GM18907 (cell line): ENCODE data around the gene ZNF182.
"Not testable (repeated sequence)": the region's sequence is repeated elsewhere in the genome, so short reads cannot be mapped to it uniquely, and the experiment has no call there.

Experiments used
- ATAC-seq: cut with Tn5 transposase; IDR thresholded peaks from one replicate; pipeline ENCODE4 v1.9.1; 2021; ENCODE audit warnings: mild to moderate bottlenecking, moderate library complexity; ENCODE audit not compliant: unreplicated experiment

The ZNF182 gene

GRCh38 chrX:48003758-48004457, at the start of gene ZNF182:
TSS of gene ZNF182 (minus strand) at chrX:48003989. CDS start at chrX:48002609, 1,380 bp downstream.
- peak; percentile 90 for ATAC-seq

DNA sequence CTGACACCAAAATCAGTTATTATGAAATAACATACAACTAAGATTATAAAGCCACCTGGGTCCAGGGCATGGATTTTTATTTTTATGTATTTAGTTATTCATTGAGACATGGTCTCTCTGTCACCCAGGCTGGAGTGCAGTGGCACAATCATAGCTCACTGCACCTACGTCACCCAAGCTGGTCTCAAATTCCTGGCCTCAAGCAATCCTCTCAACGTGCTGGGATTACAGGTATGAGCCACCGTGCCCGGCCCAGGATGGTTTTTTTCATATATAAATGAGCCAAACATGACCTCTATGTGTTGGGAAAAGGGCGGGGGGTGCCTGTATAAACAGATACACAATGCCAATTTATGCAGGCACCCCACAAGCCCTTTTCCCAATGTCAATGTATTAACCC, 43.1 kb upstream of the ZNF182 start:
- no peak for ATAC-seq

- no peak for ATAC-seq
Measured at GRCh38 chrX:48045410-48046311, 41.9 kb upstream of the ZNF182 start.

GRCh38 chrX:48043056-48043455, 39.3 kb upstream of the ZNF182 start:
- ATAC-seq = no peak

DNA sequence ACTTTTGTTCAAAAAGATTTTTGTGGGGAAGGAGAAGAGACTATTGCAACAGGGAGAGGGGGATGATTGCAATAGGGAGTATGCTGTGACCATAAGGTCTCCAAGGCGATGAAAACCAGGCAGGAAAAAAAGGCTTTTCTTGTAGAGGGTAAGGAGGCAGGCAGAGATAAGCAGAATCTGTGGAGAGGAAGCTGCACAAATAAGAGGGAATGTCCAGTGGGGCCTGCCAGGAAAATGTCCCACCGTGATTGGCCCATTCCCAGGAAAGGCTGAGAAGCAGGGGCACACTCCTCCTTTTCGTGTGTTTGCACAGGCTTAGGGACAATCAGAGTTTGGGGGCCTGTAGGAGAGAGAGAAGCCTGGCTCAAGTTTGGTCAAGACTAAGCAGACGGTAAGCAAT, 32.1 kb upstream of the ZNF182 start:
- ATAC-seq = no peak

GRCh38 chrX:48030641-48031173, 26.9 kb upstream of the ZNF182 start:
- ATAC-seq = not testable (repeated sequence)

DNA sequence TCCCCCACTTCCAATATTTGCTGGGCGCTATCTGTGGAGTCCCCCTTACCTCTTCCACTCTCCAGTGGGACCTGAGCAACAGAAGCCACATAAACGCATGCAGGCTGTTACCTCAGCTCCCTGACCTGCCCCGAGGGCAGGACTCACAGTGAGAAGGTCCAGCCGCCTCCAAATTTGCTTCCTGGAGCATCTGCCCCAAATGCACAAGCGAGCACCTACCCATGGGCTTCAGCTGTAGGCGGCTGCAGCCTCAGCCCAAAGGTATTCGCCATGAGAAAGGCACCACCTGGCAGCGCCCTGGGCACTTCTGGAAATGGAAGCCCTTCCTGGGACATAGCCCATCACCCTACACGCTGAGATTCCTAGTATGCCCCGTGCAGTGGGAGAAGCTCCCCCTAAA, 26.4 kb upstream of the ZNF182 start:
- ATAC-seq = no peak

DNA sequence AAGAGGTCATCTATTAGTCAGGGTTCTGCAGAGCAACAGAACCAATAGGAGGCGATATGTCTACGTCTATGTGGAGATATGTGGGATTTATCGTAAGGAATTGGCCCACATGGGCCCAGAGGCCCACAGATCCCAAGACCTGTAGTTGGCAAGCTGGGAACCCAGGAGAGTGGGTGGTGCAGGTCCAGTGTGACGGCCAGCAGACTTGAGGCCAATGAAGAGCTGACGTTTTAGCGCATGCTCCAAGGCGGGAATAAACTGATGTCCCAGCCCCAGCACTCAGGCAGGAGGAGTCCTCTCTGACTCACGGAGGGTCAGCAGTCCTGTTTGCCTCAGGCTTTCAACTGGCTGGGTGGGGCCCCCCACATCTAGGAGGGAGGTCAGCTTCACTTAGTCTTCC, 24.3 kb upstream of the ZNF182 start:
- no peak for ATAC-seq

DNA sequence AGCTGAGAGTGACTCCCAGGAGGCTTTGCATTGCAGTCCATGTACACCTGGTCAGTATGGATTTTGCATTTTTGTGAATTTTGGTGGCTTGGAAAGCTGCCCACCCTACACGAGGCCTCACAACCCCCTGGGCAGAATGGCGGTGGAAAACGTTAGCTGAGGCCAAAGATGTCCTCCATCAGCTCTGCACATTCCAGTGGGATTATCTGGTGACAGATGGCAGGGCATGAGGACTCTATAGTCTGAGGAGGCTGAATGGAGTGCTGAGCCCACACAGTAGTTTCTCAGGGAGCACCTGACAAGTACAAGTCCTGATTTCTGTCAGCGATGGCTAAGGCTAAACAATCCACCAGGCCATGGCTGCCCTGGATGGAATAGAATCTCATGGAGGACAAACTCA, 23.8 kb upstream of the ZNF182 start:
- not testable (repeated sequence) for ATAC-seq

DNA sequence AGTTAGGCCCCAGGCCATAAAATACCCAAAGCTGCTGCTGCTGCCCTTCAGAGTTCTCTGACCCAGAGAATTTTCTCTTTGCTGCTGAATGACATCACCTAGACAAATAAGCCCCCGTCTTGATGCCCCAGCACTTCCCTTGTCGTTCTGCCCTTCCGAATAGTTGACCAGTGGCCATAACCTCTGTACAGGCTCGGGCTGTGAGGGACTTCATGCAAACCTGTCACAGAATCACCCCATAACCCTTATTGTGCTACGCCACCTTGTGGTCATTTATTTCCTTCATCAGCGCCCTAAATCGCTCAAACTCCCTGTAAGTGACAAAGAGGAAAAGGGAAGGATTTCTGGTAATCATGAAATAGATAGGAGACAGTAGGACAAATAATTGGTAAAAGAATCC, 21.8 kb upstream of the ZNF182 start:
- ATAC-seq = peak; percentile 59

DNA sequence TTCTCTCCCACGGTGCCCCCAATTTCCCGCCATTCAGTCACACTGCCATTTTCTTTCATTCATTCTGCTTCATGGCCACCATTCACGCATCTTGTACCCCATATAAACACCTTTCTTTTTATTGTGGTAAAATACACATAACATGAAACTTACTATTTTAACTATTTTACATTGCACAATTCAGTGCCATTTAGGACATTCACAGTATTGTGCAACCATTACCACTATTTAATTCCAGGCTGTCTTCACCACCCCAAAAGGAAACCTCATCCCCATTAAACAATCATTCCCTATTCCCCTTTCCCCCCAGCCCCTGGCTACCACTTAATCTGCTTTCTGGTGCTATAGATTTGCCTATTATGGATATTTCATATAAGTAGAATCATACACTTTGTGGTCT, 18.9 kb upstream of the ZNF182 start:
- no peak for ATAC-seq

DNA sequence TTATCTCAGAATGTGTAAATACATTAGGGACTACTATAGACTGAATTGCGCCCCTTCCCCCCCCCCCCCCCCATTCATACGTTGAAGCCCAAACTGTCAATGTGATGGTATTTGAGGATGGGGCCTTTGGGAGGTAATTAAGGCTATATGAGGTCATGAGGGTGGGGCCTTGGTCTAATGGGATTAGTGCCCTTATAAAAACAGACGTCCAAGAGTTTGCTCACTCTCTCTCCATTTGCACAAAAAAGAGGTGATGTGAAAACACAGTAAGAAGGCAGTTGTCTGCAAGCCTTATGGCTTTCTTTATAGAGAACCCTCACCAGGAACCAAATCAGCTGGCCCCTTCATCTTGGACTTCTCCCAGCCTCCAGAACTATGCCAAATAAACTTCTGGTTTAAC, 18.3 kb upstream of the ZNF182 start:
- ATAC-seq = no peak

- ATAC-seq = peak; percentile 67
Measured at GRCh38 chrX:48021026-48021900, 17.5 kb upstream of the ZNF182 start.

GRCh38 chrX:48020472-48020871, 16.7 kb upstream of the ZNF182 start:
- ATAC-seq = not testable (repeated sequence)

DNA sequence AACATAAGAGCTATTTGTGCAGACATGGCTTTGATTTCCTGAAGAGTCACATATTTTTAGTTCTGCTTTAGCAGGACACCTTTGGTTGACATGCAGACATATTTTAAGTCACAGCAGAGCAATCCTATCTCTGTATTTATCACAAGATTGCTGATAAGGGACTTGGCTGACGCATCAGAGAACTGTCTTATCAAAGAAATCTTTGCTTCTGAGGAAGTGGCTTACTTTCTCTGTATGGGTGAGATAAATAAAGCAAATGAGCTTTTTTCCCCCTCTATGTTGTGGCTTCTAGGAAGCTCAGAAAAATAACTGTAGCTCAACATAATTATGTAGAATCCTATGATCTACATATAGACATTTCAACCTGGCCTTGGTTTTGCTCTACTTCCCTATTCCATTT, 16.1 kb upstream of the ZNF182 start:
- ATAC-seq = not testable (repeated sequence)

GRCh38 chrX:48016583-48017310, 13.0 kb upstream of the ZNF182 start:
- ATAC-seq = not testable (repeated sequence)

GRCh38 chrX:48009445-48009960, 5.7 kb upstream of the ZNF182 start:
- not testable (repeated sequence) for ATAC-seq

GRCh38 chrX:48006688-48007087, 2.9 kb upstream of the ZNF182 start, which contains the start of gene SPACA5:
TSS of gene SPACA5 (plus strand) at chrX:48006988. CDS start at chrX:48007803, 815 bp downstream.
- ATAC-seq = not testable (repeated sequence)

GRCh38 chrX:48003367-48003757, 427 bp downstream of the ZNF182 start:
- peak; percentile 24 for ATAC-seq

- ATAC-seq = no peak
Measured at GRCh38 chrX:48002929-48003328, 860 bp downstream of the ZNF182 start.
